Measurements from ENCODE around the gene MYMX. TPM values are rescaled to one million over a fixed set of nuclear protein-coding genes. Genes with fewer than 3 reads are reported as not detected.

MYMX gene
- total and polyA plus RNA-seq, 2 of the 13 experiments (the other 11 are each of a cell fraction or from before 2014, with no cell fraction given), result not detected

- TF ChIP-seq, protein P1, sequence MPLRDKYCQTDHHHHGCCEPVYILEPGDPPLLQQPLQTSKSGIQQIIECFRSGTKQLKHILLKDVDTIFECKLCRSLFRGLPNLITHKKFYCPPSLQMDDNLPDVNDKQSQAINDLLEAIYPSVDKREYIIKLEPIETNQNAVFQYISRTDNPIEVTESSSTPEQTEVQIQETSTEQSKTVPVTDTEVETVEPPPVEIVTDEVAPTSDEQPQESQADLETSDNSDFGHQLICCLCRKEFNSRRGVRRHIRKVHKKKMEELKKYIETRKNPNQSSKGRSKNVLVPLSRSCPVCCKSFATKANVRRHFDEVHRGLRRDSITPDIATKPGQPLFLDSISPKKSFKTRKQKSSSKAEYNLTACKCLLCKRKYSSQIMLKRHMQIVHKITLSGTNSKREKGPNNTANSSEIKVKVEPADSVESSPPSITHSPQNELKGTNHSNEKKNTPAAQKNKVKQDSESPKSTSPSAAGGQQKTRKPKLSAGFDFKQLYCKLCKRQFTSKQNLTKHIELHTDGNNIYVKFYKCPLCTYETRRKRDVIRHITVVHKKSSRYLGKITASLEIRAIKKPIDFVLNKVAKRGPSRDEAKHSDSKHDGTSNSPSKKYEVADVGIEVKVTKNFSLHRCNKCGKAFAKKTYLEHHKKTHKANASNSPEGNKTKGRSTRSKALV (CRISPR knock-in tag; IDR thresholded peaks at IDR 0.05), result peak; percentile 37; the same call in 1 of the 2 replicates
- TF ChIP-seq, protein P2, sequence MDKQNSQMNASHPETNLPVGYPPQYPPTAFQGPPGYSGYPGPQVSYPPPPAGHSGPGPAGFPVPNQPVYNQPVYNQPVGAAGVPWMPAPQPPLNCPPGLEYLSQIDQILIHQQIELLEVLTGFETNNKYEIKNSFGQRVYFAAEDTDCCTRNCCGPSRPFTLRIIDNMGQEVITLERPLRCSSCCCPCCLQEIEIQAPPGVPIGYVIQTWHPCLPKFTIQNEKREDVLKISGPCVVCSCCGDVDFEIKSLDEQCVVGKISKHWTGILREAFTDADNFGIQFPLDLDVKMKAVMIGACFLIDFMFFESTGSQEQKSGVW (CRISPR knock-in tag; IDR thresholded peaks at IDR 0.05; ENCODE audit: borderline replicate concordance), result peak; percentile 28; the same call in 1 of the 2 replicates
- TF ChIP-seq NCOA2 (CRISPR knock-in tag; IDR thresholded peaks at IDR 0.05), result peak; percentile 67; the same call in 1 of the 2 replicates
- TF ChIP-seq SMARCE1 (IDR thresholded peaks at IDR 0.05; ENCODE audit: borderline replicate concordance), result no peak
- peak; percentile 85; the same call in 1 of the 2 replicates for TF ChIP-seq THAP8 (CRISPR knock-in tag; IDR thresholded peaks at IDR 0.05; ENCODE audit: borderline replicate concordance)
- peak; percentile 98 for TF ChIP-seq ZNF557 (CRISPR knock-in tag; IDR thresholded peaks at IDR 0.05)
- TF ChIP-seq MAF1 (CRISPR knock-in tag; IDR thresholded peaks at IDR 0.05; ENCODE audit: borderline replicate concordance), result peak; percentile 78; the same call in 1 of the 2 replicates
- TF ChIP-seq ZNF746 (CRISPR knock-in tag; IDR thresholded peaks at IDR 0.05), result no peak; the same call in none of the 2 replicates
- no peak for TF ChIP-seq MEIS1 (CRISPR knock-in tag; IDR thresholded peaks at IDR 0.05; ENCODE audit: borderline replicate concordance)
- no peak; the same call in none of the 2 replicates for TF ChIP-seq NAIF1 (CRISPR knock-in tag; IDR thresholded peaks at IDR 0.05; ENCODE audit: borderline replicate concordance)
- TF ChIP-seq ZNF3 (CRISPR knock-in tag; IDR thresholded peaks at IDR 0.05), result no peak
- TF ChIP-seq, protein P3, sequence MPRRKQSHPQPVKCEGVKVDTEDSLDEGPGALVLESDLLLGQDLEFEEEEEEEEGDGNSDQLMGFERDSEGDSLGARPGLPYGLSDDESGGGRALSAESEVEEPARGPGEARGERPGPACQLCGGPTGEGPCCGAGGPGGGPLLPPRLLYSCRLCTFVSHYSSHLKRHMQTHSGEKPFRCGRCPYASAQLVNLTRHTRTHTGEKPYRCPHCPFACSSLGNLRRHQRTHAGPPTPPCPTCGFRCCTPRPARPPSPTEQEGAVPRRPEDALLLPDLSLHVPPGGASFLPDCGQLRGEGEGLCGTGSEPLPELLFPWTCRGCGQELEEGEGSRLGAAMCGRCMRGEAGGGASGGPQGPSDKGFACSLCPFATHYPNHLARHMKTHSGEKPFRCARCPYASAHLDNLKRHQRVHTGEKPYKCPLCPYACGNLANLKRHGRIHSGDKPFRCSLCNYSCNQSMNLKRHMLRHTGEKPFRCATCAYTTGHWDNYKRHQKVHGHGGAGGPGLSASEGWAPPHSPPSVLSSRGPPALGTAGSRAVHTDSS (CRISPR knock-in tag; conservative IDR thresholded peaks at IDR 0.05), result peak; percentile 96; the same call in 1 of the 2 replicates
- no peak; the same call in 1 of the 2 replicates for TF ChIP-seq ZNF24 (IDR thresholded peaks at IDR 0.05)
- no peak for TF ChIP-seq ZBTB4 (CRISPR knock-in tag; IDR thresholded peaks at IDR 0.05; ENCODE audit: borderline replicate concordance)
- TF ChIP-seq, protein P4, sequence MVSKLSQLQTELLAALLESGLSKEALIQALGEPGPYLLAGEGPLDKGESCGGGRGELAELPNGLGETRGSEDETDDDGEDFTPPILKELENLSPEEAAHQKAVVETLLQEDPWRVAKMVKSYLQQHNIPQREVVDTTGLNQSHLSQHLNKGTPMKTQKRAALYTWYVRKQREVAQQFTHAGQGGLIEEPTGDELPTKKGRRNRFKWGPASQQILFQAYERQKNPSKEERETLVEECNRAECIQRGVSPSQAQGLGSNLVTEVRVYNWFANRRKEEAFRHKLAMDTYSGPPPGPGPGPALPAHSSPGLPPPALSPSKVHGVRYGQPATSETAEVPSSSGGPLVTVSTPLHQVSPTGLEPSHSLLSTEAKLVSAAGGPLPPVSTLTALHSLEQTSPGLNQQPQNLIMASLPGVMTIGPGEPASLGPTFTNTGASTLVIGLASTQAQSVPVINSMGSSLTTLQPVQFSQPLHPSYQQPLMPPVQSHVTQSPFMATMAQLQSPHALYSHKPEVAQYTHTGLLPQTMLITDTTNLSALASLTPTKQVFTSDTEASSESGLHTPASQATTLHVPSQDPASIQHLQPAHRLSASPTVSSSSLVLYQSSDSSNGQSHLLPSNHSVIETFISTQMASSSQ (IDR thresholded peaks at IDR 0.05; ENCODE audit: low read depth), result no peak
- TF ChIP-seq, protein P4 (CRISPR knock-in tag; IDR thresholded peaks at IDR 0.05; ENCODE audit: borderline replicate concordance), result 0 out of 2 replicates have a peak, but pooled peaks have one; percentile 16
Measured at GRCh38 chr6:44246663-44247337, 30.1 kb downstream of the MYMX start, which contains the start of gene HSP90AB1 (continued).
